ENCODE measurements around the gene PI3. TPM values are rescaled to one million over a fixed set of nuclear protein-coding genes. Genes with fewer than 3 reads are reported as not detected.

PI3 gene
- total RNA-seq, 4 donors from 2014 or later = 3.4 to 70.2 (median 58.7) TPM; not detected in 1

- Histone ChIP-seq H3K9me3 (peaks cover 0 to 4% (median 0%) of the 10 kb centered on the region in 4 donors), H3K27ac (no peak overlapping the region), H3K4me3 (no peak overlapping the region), H3K36me3 (no peaks in the 10 kb centered on the region), H3K4me1 (no peaks in the 10 kb centered on the region), H3K27me3 (no peaks in the 10 kb centered on the region)
- TF ChIP-seq POLR2A (IDR thresholded peaks at IDR 0.05) (no peak), CTCF (IDR thresholded peaks at IDR 0.05) (no peak)
- DNase-seq = no peak
Observed at GRCh38 chr20:45156713-45157112, 18.0 kb upstream of the PI3 start.

GRCh38 chr20:45157962-45158361 lies 16.7 kb upstream of the PI3 start:
- no peak for DNase-seq
- TF ChIP-seq POLR2A (IDR thresholded peaks at IDR 0.05) (no peak), CTCF (IDR thresholded peaks at IDR 0.05) (no peak)
- Histone ChIP-seq H3K4me1 (no peaks in the 10 kb centered on the region), H3K4me3 (no peak overlapping the region), H3K27me3 (no peaks in the 10 kb centered on the region), H3K27ac (peak overlapping the region in 1 of 4 donors; percentile 25), H3K36me3 (no peaks in the 10 kb centered on the region), H3K9me3 (peaks cover 0 to 4% (median 0%) of the 10 kb centered on the region in 4 donors)

GRCh38 chr20:45163083-45163803 lies 11.5 kb upstream of the PI3 start:
- H3K27me3 ChIP-seq = no peaks in the 10 kb centered on the region
- TF ChIP-seq POLR2A (IDR thresholded peaks at IDR 0.05) = no peak
- TF ChIP-seq CTCF (IDR thresholded peaks at IDR 0.05) = no peak
- H3K9me3 ChIP-seq = peaks cover 0 to 4% (median 0%) of the 10 kb centered on the region in 4 donors
- no peak overlapping the region for H3K4me3 ChIP-seq
- H3K36me3 ChIP-seq = no peaks in the 10 kb centered on the region
- no peak for DNase-seq
- no peaks in the 10 kb centered on the region for H3K4me1 ChIP-seq
- no peak overlapping the region for H3K27ac ChIP-seq

GRCh38 chr20:45164906-45165305 lies 9.8 kb upstream of the PI3 start:
- Histone ChIP-seq H3K36me3 (no peaks in the 10 kb centered on the region), H3K9me3 (peaks cover 0 to 2% (median 0%) of the 10 kb centered on the region in 4 donors), H3K4me3 (no peak overlapping the region), H3K4me1 (no peaks in the 10 kb centered on the region), H3K27ac (no peak overlapping the region), H3K27me3 (no peaks in the 10 kb centered on the region)
- TF ChIP-seq CTCF (IDR thresholded peaks at IDR 0.05) (no peak), POLR2A (IDR thresholded peaks at IDR 0.05) (no peak)
- no peak for DNase-seq

GRCh38 chr20:45173522-45173921 lies 1.2 kb upstream of the PI3 start:
- no peak overlapping the region for H3K4me3 ChIP-seq
- TF ChIP-seq CTCF (IDR thresholded peaks at IDR 0.05) (no peak), POLR2A (IDR thresholded peaks at IDR 0.05) (no peak)
- no peak for DNase-seq
- no peaks in the 10 kb centered on the region for H3K4me1 ChIP-seq
- H3K36me3 ChIP-seq = no peaks in the 10 kb centered on the region
- no peaks in the 10 kb centered on the region for H3K27me3 ChIP-seq
- no peak overlapping the region for H3K27ac ChIP-seq
- no peaks in the 10 kb centered on the region for H3K9me3 ChIP-seq
